SK-MEL-5 (cell line): Measurements from ENCODE around the gene GNG2. TPM values are rescaled to one million over a fixed set of nuclear protein-coding genes. Genes with fewer than 3 reads are reported as not detected.

Experiments
- DNase-seq: peaks from one replicate; pipeline ENCODE4 v3.0.0-alpha.2; 2016; ENCODE audit warnings: low read depth, low spot score
- in situ Hi-C: cut with HindIII; loops from 2 replicates; pipeline ENCODE4 v1.10.0; 2016; ENCODE audit warnings: low sequenced_read_pairs, high pct_unique_total_duplicates, low pct_unique_long_range_greater_than_20kb
- total RNA-seq: library from RNA; depleted of rRNA; stranded (reverse); fragments of >200 nt; shearing (Covaris generic); gene quantifications from 2 replicates; pipeline ENCODE4 v1.2.3, GENCODE V29; 2014

GNG2 gene
- total RNA-seq, 1 experiment from 2014 or later: 19.1 TPM

DNA sequence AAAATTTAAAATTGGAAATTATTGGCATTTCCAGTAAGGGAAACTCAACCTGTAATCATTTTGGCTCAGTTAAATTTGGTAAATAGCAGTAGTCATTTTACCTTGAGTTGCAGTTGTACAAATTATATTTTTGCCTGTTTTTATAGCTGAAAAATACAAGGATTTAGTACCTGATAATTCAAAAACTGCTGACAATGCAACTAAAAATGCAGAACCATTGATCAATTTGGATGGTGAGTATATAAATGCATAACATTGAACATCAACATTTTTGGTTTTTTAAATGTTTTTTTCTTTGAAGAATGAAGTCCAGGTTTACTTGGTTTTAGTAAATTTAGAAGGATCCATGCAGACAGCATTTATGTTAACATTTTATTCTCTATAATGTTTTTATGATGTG is 137.9 kb downstream of the GNG2 start:
- in situ Hi-C loops: no loop called here
- no peak for DNase-seq

DNA sequence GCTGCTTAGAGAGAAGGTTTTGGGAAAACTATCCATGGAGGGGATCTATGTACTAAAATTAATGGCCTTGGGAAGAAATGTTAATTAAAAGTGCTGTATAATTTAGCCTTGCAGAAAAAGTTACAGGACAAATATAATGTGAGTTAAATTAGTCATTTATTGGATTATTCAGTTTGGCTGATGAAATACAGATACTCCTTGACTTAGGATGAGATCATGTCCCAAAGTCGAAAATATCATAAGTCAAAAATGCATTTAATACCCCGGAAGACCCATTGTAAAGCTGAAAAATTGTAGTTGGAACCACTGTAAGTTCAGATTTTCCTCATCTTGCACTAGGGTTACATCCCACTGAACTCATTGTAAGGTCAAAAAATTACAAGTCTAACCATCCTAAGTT is 138.7 kb downstream of the GNG2 start:
- in situ Hi-C loops: no loop called here
- no peak for DNase-seq

DNA sequence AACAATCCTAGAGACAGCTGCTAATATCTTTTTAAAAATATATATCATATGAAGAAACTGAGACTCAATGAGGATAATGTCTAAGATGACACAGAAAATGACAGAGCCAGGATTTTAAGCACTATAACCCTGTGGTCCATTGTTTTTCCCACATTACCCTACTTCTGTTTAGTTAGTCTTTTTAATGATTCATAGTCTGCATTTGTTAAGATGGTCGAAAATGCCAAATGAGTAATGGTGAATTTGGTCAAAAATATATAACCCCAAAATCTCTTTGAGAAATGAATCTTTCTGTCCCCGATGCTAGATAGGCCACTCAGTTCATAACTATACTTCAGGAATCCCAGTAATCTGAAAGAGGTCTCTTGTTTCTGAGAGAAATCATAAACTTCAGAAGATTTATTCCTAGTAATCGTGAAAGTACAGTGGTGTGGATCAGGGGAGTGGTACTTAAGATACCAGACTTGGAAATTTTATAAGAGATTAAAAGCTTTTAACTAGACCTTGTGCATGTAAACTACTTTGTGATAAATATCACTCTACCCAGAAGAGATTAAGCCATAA is 139.7 kb downstream of the GNG2 start:
- in situ Hi-C loops: no loop called here
- DNase-seq: no peak

DNA sequence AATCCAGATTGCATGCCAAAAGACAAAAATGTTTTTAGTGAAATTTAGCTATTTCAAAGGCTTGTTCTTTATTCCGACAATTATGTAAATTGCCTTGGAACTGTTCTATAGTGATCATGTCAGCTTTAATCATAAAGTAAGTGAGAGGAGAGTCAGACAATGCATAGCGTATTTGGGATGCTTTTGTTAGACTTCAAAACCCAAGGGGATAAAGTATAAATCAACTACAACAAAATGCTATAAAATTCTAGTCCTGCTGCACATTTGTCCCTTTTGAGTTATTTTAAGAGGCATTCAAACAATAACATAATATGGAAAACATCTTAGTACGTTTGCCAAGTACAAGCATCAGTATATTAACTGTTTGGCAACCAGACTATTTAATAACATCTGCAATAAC is 140.3 kb downstream of the GNG2 start:
- in situ Hi-C loops: no loop called here
- DNase-seq: no peak

DNA sequence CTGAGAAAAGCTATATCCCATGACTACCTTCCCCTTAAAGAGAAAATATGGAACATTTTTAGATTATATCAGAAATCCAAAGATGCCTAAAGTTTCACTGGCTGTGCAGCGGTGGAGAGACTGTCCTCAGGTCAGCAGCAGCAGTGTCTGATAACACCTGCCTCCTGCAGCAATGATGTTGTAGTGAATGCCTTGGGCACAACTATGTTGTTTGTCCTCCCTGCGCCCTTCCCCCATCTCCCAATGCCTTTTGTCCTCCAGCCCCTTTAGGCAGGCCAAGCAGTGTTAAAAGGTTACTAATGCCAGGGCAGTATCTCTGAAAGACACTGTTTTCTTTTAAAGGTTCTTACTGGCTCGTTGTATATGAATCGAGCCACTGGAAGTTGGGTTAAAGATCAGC is 142.1 kb downstream of the GNG2 start:
- in situ Hi-C loops: no loop called here
- DNase-seq: no peak

DNA sequence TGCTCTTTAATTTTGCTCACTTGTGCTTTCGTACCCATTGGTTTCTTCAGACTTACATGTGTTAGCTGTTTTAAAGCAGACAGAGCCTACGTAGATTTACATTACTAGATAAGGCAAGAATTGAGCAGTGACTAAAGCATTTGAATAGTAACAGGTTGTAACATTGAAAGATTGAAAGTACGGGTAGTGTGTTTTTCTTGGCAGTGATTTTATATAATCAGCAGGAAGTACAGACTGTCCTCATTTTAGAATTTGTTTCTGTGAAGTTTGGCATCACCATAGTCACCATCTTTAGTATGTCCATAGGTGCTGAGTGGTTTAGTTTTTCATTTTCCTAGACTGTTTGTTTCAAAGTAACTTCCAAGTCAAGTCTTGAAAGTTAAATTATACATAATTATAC is 142.9 kb downstream of the GNG2 start:
- in situ Hi-C loops: no loop called here
- no peak for DNase-seq

DNA sequence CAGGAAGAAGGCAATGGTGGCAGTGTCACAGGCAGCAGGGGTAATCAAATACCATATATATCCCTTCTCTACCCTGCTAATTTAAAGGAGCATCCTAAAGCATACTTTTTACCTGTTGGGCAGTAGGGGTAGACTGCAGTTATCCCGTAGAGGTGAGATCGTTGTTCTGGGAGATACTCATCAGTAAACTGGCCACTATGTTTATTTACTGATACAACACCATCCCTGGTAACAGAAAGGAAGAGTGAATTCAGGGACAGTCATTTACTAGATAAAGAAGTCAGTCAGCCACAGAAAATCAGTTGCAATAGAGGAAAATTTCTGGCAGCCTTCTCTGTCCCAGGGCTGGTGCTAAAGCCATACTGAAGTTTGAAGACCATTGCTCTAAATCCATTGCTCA is 145.2 kb downstream of the GNG2 start:
- DNase-seq: no peak
- in situ Hi-C loops: no loop called here

DNA sequence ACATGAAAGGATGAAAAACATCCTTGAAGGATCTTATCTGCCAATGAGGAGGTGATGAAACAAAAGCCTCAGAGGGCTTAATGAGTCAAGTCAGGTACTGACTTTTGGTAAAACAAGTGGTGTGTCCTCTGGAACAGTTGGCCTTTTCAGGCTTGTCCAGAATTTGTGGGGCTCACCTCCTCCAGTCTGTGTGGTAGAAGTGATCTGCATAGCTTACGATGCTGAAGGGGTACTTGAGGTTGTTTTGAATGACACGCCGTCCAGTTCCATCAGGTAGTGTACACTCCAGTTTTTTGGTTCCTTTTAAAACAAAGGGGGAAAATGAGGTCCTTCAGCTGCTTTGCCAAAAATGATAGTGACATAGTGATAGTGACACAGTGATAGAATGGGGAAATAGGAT is 145.9 kb downstream of the GNG2 start:
- DNase-seq: no peak
- in situ Hi-C loops: no loop called here

DNA sequence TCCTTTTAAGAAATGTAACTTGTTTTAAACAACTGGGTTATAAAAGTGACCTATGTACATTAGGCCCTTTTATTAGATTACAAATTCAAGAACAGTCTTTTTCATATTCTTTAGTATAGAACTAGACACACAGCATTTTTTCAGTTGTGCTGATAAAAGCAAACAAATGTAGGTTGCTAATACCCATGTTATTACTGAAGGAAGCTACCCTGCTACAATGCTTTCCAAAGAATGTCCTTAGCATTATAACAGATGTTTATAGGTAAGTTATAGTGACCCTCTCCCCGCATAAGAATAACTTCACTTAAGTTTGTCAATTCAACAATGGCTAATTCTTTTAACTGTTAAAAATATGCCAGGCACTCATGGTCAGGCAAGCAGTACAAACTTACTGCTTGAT is 146.8 kb downstream of the GNG2 start:
- in situ Hi-C loops: no loop called here
- DNase-seq: no peak

DNA sequence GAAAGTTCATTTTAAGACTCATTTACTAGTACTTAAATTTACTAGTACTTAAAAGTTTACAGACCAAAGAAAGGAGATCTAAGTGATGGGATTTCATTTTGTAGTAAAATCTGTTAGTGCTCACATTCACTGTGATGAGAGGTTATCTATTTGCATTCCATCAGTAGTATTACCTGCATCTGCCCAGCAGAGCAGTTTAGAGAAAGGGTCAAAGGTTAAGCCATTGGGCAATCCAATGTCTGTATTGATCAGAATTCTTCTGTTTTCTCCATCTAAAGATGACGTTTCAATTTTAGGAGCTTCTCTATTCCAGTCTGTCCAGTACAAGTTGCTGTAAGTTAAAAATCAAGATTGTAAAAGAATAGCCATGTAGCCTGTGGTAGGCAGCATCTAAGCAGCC is 147.2 kb downstream of the GNG2 start:
- in situ Hi-C loops: no loop called here
- no peak for DNase-seq

DNA sequence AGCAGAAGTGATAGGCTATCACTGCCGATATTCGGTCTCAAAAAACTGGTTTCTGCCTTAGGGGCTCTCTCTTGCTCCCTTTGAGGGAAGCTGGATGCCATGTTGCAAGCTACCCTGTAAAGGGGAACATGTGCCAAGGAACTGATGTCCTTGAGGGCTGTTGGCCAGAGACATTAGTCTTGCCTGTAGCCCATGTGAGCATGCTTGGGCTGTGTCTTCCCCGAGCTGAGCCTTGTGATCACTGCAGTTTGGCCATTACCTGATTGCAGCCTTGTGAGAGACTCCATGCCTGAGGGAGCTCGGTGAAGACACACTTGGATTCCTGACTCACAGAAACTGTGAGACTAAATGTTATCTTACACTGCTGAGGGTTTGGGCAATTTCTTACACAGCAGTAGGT is 147.7 kb downstream of the GNG2 start:
- in situ Hi-C loops: no loop called here
- DNase-seq: no peak

DNA sequence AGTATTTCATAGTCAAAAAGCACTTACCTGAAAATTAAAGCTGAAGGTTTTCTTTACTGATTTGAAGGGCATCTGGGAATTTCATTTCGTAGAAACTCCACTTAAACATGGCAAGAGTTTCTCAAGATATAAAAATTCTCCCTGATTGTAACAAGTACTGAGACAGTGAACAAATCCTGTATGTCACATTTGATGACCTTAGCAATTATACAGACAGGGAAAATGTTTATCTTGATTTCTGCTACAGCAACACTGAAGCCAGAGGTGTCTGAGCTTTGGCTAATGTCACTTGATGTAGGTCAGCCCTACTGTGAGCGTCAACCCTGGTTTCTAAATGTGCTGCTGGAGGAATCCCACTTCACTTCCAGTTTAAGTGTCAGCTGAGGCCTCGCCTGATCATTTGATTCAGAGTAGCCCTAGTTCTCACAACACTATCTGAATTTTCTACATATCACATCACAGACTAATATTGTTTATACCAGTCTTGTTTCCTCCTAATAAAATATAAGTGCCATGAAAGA is 149.8 kb downstream of the GNG2 start:
- in situ Hi-C loops: no loop called here

DNA sequence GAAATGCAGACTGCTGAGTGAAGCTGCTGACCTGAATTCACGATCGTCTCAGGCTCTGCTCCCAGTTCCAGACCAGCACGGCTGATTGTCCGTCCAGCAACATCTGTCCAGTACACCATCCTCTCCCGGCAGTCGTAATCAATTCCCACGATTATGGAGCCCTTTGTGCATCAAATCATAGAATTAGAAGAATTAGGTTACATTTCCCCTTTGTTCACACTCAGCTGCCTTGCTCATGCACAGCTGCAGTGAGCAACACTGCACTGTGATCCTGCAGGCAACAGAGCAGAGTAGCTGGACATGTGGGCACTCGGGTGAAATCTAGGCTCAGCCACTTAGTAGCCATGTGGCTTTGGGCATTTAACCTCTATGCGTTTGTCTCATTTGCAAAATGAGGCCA is 151.1 kb downstream of the GNG2 start:
- in situ Hi-C loops: no loop called here
- DNase-seq: no peak

More for the DNA sequence above, 149.8 kb downstream of the GNG2 start:
- DNase-seq: no peak

DNA sequence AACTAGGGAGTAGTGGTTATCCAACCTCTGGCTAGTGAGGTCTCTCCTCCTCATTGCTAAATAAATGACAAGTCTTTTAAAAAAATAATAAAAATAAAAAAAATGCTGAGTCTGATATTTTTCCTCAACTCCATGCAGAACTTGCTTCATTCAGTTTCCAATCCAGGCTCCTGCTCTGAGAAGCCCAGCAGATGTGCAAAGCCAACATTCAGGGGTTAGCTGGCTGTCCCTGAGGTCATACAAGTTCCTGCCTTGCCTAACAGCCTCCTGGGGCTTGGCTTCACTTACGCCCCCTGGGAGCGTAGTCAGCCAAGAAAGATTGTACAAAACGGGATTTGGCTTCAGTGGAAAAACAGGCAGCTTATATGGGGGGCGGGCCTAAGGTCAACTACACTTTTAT is 152.2 kb downstream of the GNG2 start:
- no peak for DNase-seq

DNA sequence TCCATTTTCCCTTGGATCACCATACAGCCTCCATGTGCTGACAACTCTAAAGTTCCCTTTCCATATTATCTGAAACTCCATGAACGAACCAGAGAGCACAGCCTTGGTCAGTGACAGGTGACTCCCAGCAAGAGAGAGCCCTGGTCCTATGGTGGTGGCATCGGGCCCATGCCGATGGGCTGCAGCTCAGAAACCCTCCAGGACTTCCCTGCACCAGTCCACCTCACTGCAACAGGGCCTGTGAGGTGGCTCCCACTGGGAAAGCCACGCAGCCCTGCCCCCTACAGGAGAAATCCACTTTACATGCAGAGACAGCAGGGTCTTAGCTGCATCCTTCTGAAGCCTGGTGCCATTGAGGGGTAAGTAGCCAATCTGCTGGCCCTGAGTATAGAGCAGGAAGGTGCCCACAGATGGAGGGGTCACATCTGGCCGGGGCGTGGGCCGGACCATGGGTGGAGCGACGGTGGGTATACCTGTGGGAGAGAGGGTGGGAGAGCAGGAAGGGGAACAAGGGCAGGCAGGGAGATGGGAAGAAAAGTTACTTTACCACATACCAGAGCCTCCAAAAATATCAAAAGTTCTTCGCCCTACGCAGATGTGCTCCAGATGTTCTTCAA is 153.7 kb downstream of the GNG2 start:
- in situ Hi-C loops: no loop called here
- DNase-seq: peak; percentile 46

More for the DNA sequence above, 152.2 kb downstream of the GNG2 start:
- in situ Hi-C loops: no loop called here

DNA sequence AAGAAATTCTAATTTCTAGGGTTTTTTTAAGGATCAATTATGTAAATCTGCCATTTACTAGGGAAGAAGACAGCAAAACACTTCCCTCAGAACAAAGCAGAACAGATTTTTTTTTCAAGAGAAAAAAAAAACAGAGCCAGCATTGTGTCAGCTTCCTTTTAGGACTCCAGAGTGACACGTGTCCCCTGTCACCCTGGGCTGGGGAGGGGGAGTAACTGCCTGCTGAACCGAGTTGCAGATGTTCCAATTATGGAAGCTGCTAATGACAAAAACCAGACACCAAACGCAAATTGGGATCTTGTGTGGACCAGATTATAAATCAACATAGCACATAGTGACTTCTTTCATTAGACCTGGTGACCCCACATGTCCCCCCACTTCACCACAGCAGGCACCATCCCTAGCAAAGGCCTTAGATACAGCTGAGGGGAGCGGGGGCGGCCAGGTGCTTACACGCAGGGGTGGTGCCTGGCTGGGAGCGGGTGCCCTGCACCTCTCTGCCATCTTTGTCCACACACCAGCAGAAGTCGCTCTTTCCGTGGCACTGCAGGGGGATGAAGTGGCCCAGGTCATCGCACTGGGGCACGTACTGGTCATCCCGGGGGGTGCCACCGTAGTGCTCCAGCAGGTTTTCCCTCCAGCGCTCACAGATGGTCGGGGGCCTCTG is 154.3 kb downstream of the GNG2 start:
- in situ Hi-C loops: no loop called here
- no peak for DNase-seq

DNA sequence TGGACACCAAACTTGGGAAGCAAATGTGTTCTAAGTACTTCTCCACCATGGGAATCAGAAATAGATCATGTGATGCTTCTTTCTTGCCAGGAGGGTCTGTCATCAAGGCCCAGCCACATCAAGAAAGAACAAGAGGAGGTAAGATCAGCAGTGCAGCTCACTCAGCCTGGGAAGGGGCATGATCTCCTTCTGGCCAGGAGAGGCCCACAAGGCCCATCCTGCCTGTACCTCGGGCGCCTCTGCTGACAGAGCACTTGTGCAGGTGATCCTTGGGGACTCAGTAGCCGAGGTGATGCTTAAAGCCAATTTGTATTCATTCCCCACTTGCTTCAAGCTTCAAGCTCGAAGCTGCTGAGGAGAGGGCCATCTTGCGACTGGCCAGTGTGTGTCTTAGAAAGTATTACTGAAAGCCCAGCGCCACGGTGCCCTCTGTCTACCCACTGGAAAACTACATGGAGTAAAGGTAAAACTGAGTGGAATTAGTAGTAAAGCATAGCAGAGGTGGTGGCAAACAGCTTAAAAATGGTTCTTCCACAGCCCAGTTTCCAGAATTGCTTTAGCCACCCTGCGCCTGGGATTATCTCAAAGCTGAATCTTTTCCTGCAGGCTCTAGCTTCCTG is 155.1 kb downstream of the GNG2 start:
- in situ Hi-C loops: no loop called here
- peak; percentile 67 for DNase-seq

DNA sequence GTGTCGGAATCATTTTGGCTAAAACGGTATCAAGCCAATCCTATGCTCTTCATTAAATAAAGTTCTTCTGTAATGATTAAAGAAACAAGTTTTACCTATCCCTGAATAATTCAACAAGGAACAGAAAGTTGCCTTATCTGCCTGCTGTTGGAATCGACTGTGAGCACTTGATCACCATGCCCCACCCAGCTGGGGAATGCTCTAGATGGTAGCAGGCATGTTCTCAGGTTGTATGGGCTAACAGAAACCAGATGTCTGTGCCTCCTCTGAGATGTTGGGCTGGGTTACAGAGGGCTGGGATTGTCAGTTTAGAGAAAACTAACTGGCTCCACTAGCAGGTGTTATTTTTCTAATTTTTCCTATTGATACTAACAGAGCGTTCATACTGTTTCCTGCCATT is 157.8 kb downstream of the GNG2 start:
- in situ Hi-C loops: no loop called here
- DNase-seq: no peak

DNA sequence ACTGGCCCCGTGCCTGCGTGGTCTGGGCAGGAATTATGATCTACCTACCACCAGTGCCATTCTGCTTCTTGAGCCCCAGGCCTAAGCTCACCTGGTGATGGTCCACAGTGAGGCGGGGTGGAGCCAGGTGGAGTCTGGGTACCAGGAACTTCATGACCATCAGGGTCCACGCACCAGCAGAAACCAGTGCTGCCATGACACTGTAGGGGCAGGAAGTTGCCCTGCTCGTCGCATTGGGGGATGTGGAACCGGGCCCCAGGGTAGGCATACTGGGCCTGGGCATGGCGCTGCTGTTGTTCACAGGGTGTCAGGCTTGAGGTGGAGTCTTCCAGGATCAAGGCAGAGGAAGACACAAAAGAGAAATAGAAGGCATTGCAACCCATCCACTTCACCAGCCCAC is 158.6 kb downstream of the GNG2 start:
- no peak for DNase-seq
- in situ Hi-C loops: no loop called here
